A673 (cell line): ENCODE results near the gene FAM32A.

Source experiments
- CTCF ChIP-seq: fragments of 300-800, 200-600 bp; sonication (generic); conservative IDR thresholded peaks from 2 replicates; pipeline ENCODE4 v1.5.1; 2017; ENCODE audit warnings: low read depth, mild to moderate bottlenecking, antibody characterized with exemption, low read length, moderate library complexity, mixed read lengths
- EZH2 ChIP-seq: fragments of 200-600 bp; sonication (generic); IDR thresholded peaks from 2 replicates; pipeline ENCODE4 v1.6.1; 2017; ENCODE audit warnings: borderline replicate concordance, low read depth, mild to moderate bottlenecking, mixed read lengths, antibody characterized with exemption, low read length; ENCODE audit not compliant: poor library complexity, severe bottlenecking

GRCh38 chr19:16232568-16232967 lies 47.4 kb downstream of the FAM32A start:
- no peak for TF ChIP-seq EZH2
- TF ChIP-seq CTCF, result no peak
